Measurements from ENCODE around the gene LSM3. TPM values are rescaled to one million over a fixed set of nuclear protein-coding genes. Genes with fewer than 3 reads are reported as not detected.

The LSM3 gene
- total and polyA plus RNA-seq, 9 donors, result 7.9 to 18.6 (median 10.8) TPM

DNA sequence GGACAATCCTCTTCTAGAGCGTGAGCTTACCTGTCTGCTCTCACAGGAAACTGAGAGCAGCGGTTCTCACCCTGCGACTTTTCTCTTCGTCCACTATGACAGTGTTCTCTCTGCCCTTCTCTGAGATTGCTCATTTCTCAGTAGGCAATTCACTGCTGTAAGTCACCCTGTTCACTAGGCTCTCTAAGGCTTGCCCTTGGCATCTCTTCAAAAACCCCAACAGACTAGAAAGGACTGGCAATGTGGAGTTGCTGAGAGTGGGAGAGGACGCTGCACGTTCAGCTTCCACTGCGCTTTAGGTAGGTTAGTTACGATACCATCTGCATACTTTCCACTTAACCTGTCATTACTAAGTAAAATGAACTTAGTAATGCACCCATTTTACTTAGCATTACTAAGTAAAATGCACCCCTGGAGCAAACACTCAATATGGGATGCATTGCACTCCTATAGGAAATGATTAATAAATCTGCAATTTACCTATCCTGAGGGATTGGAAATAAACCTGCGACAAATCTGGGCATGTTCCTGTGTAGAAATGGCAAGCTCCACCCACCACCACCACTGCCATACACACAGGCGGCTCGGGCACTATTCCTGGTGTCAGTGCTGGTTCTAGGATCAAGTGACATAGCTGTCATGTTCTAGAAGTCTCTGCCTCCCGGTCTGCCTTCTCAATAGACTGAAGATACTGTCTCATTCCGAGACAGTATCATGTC lies 21.6 kb upstream of the LSM3 start:
- H3K27ac ChIP-seq, result no peak overlapping the region
- H3K9me3 ChIP-seq, result peaks cover 0 to 4% of the 10 kb centered on the region in 2 donors
- TF ChIP-seq EP300 (IDR thresholded peaks at IDR 0.05), result no peak
- TF ChIP-seq, protein P1, sequence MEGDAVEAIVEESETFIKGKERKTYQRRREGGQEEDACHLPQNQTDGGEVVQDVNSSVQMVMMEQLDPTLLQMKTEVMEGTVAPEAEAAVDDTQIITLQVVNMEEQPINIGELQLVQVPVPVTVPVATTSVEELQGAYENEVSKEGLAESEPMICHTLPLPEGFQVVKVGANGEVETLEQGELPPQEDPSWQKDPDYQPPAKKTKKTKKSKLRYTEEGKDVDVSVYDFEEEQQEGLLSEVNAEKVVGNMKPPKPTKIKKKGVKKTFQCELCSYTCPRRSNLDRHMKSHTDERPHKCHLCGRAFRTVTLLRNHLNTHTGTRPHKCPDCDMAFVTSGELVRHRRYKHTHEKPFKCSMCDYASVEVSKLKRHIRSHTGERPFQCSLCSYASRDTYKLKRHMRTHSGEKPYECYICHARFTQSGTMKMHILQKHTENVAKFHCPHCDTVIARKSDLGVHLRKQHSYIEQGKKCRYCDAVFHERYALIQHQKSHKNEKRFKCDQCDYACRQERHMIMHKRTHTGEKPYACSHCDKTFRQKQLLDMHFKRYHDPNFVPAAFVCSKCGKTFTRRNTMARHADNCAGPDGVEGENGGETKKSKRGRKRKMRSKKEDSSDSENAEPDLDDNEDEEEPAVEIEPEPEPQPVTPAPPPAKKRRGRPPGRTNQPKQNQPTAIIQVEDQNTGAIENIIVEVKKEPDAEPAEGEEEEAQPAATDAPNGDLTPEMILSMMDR (IDR thresholded peaks at IDR 0.05), result no peak
- no peak for TF ChIP-seq POLR2A (IDR thresholded peaks at IDR 0.05)
- no peak overlapping the region for H3K4me3 ChIP-seq
- H3K27me3 ChIP-seq, result no peaks in the 10 kb centered on the region
- H3K4me1 ChIP-seq (ENCODE audit: insufficient read depth), result no peaks in the 10 kb centered on the region
- no peaks in the 10 kb centered on the region for H3K36me3 ChIP-seq
- no peak for DNase-seq
- whole genome bisulfite sequencing, 3 donors, result 92 to 95% (median 94%) methylated on average over 13 of the region's 13 CpGs
- intact Hi-C loops (cut with DNase I), result no loop called here

DNA sequence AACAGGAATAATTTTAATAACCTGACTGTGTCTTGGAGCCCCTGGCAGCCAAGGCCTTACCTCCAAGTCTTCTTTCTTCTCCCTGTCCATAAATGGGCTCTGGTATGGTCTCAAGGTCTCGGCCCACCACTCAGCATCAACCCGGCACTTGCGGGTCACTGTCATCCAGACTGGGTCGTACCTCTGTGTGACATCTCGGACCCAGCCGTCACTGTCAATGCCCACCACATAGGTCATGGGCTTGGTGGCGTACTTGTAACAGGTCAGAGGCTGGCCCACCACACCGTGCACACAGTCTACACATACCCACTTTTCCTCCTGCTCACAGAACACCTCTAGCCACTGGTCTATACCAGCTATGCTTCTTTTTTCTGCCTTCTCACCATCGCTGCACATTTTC lies 20.7 kb upstream of the LSM3 start:
- Histone ChIP-seq H3K27ac (no peak overlapping the region), H3K4me1 (ENCODE audit: insufficient read depth) (no peaks in the 10 kb centered on the region), H3K27me3 (no peaks in the 10 kb centered on the region), H3K4me3 (no peak overlapping the region), H3K9me3 (peaks cover 0 to 4% of the 10 kb centered on the region in 2 donors), H3K36me3 (no peaks in the 10 kb centered on the region)
- DNase-seq, result no peak
- TF ChIP-seq EP300 (IDR thresholded peaks at IDR 0.05), result no peak
- TF ChIP-seq, protein P1 (IDR thresholded peaks at IDR 0.05), result no peak
- no peak for TF ChIP-seq POLR2A (IDR thresholded peaks at IDR 0.05)
- intact Hi-C loops (cut with DNase I), result no loop called here
- WGBS, 3 donors, result 94 to 97% (median 96%) methylated on average over 9 of the region's 9 CpGs

DNA sequence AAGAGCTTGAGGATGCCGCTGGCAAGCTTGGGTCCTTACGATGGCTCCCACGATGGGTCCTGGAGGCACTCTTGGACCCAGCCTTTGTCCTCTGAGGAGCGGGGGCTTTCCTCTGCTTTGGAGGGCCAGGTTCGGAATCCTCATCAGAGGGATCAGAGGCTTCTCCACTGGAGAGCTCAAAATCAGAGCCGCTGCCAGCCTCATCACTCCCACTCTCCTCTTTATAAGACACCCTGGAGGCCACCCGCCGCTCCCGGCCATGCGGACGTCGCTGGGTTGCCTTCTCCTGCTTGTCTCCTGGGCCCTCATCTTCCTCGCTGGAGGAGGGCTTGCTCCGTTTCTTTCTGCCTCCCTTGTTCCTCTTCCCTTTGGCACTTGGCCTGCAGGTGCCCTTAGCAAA lies 20.2 kb upstream of the LSM3 start:
- TF ChIP-seq, protein P1 (IDR thresholded peaks at IDR 0.05), result no peak
- TF ChIP-seq POLR2A (IDR thresholded peaks at IDR 0.05), result no peak
- TF ChIP-seq EP300 (IDR thresholded peaks at IDR 0.05), result no peak
- 92 to 99% (median 95%) methylated on average over 14 of the region's 14 CpGs for WGBS, 3 donors

DNA sequence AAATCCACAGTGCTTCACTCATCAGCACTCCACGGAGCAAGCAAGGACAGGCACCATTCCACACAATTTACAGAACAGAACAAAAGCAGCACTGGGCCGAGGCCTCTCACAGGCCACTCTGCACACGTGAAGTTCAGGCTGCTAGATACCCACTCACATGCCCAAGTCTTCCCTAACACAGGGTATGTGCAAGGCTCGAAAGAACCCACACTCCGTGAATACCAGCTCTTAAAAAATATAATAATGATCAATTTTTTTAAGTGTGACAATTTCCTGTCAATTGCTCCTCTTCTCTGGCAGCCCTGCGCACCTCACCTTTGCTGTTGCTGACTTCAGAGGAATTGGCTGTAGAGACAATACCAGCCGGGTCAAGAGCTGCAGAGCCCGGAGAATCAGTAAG lies 19.2 kb upstream of the LSM3 start:
- Histone ChIP-seq H3K27ac (no peak overlapping the region), H3K27me3 (no peaks in the 10 kb centered on the region), H3K4me1 (ENCODE audit: insufficient read depth) (no peaks in the 10 kb centered on the region), H3K36me3 (no peaks in the 10 kb centered on the region), H3K4me3 (no peak overlapping the region), H3K9me3 (peaks cover 0 to 4% of the 10 kb centered on the region in 2 donors)
- DNase-seq, result no peak
- TF ChIP-seq, protein P1 (IDR thresholded peaks at IDR 0.05), result no peak
- TF ChIP-seq EP300 (IDR thresholded peaks at IDR 0.05) (no peak), POLR2A (IDR thresholded peaks at IDR 0.05) (no peak)
- intact Hi-C loops (cut with DNase I), result no loop called here
- 94 to 97% (median 96%) methylated on average over 8 of the region's 8 CpGs for WGBS, 3 donors

More for the DNA sequence above, 20.2 kb upstream of the LSM3 start:
- Histone ChIP-seq H3K9me3 (peaks cover 0 to 4% of the 10 kb centered on the region in 2 donors), H3K27me3 (no peaks in the 10 kb centered on the region), H3K4me3 (no peak overlapping the region), H3K4me1 (ENCODE audit: insufficient read depth) (no peaks in the 10 kb centered on the region), H3K27ac (no peak overlapping the region), H3K36me3 (no peaks in the 10 kb centered on the region)
- intact Hi-C loops (cut with DNase I), result no loop called here
- no peak for DNase-seq

Measured in ovary (tissue), 9 donors.